CD4-positive, alpha-beta T cell treated with Interferon gamma for 1 hour (primary cell): ENCODE results near the gene SMAD7.

ENCODE experiments used
- DNase-seq: peaks from one replicate; pipeline ENCODE4 v3.0.0-alpha.2; 2020

Gene SMAD7, protein sequence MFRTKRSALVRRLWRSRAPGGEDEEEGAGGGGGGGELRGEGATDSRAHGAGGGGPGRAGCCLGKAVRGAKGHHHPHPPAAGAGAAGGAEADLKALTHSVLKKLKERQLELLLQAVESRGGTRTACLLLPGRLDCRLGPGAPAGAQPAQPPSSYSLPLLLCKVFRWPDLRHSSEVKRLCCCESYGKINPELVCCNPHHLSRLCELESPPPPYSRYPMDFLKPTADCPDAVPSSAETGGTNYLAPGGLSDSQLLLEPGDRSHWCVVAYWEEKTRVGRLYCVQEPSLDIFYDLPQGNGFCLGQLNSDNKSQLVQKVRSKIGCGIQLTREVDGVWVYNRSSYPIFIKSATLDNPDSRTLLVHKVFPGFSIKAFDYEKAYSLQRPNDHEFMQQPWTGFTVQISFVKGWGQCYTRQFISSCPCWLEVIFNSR

DNA sequence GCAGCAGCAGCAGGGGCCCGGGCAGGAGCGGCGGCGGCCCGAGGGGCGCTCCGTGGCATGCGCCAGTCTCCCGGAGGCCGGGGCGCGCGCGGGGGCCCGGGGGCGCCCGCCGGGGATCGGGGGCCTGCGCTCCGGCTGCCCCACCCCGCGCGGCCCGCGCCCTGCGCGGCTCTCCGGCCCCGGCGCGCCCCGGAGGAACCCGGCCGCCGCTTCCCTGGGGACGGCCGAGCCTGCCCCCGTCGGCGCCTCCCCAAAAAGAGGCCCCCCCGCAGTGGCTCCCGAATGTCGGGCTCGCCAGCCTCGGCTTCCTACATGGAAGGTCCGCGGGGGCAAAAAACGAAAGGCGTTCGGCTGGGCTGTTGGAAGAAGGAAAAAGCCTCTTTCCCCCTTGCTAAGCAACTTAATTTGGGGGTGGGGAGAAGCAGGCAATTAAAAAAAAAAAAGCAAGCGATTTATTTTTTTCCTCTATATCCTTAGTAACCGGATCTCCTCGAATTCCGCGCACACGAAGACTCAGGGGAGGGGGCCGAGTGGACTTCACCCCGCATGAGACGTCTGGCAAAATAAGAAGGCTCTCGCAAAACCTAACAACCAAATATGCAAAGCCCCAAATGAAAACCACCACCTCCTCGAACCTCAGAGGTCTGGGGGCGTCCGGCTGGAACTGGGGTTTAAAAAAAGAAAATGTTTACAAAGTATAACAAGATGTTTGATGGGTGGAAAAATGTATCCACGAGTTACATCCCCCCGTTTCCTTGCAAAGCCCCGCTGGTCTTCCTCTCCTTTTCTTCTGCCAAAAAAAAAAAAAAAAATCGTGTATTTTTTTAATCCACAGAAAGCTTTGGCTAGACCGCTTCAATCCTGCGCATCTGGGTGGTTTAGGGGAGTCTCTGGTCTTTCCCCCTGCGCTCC lies at the start of gene SMAD7:
Gene SMAD7, minus strand, starts transcription at position 430 of the 912 bp plus-strand sequence. CDS start 541 bp downstream, outside the sequence.
- no peak for DNase-seq

DNA sequence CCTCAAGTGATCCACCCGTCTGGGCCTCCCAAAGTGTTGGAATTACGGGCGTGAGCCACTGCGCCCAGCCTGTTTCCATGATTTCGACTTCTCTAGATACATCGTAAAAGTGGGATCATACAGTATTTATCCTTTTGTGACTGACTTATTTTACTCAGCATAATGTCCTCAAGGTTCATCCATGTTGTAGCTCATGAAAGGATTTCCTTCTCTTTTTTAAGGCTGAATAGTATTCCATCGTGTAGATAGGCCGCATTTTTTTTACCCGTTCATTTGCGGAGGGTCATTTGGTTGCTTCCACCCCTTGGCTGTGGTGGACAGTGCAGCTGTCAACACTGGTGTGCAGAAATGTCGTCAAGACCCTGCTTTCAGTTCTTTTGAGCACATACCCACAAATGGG lies 48.8 kb upstream of the SMAD7 start:
- DNase-seq: no peak

DNA sequence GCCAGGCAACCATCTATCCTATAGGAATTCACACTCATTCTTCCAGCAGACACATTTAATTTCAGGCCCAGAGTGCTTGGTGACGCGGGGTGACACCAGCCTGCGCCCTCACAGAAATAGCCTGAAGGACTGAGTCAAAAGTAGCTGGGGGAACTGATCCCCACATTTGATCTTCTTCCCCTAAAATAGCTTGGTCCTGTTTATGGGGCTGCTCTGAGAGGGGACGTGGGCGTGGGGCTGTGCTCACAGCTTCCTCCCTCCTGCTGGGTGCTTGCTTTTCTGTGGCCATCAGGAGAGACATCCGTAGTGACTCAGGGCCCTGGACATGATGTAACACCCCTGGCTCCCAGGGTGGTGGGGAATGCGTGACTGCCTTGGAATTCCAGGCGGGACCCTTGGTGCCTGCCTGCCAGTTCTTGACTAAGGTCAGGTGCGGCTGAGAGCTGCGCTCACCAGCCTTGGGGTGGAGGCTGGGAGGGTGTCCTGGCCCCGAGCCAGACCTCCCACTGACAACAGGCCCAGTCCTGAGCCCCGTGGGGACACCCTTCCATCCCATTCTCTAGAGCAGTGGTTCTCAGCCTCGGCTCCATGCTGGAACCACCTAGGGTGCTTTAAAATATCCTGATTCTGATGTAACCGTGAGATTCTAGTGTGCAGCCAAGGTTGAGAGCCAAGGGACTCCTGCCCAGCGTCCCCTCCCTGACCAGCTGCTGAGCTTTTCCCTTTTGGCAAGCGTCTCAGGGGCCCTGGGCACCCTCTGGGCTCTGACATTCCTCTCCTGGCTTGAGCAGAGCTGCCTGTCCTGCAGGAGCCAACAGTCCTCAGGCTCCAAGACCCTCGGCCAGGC lies 47.4 kb upstream of the SMAD7 start:
- DNase-seq: no peak

DNA sequence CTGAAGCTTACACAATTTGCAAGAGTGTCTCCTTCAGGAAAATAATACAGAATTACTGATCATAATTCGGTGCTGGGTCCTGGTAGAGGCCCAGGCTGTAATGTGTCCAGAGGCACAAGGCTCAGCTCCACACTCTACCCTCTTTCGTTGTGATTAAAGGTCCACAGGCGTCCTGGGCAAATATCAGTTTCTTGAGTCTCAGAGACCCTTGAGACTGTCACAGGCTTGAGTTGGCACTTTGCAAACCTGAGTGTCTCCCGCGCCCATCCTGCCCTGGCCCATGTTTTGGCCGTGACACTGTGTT lies 46.9 kb upstream of the SMAD7 start:
- no peak for DNase-seq

DNA sequence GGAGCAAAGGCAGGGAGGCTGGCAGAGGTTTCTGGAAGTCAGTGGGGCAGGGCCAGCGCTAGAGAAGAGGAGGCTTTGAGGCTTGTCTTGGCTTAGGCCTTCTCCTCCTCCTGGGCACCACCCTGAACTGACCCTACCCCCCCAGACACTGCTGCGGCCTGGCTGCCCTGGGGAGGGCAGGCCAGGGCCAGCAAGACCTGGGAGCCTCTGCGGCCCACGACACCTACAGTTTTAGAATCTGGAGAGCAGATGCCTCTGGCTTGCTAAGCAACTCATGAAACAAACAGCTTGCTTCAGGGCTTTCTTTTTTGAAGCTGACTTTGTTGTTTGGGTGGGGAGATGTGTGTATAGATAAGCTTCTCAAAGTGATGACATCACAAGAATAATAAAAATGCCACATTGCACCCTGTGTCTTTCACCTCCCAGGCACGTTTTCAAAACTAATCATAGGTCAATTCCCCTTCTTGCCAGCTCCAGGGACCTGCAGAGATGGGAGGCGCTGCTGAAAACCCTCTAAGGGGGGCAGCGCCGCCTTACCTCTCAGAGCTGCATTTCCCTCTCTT lies 46.2 kb upstream of the SMAD7 start:
- no peak for DNase-seq

DNA sequence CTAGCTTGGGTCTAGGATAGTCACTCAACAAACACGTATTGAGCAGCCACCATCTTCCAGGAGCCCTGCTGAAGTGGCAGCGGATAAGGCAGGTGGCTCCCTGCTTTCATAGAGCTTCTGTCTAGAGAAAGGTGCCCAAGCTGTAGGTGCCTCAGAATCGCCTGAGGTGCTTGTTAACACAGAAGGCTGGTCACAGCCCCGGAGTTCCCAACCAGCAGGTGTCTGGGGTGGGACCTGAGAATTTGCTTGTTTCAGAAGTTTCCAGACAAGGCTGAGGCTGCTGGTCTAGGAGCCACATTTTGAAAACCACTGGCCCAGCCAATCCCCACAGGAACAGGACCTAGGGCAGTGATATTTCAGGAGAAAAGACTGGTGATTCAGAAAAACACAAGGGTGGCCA lies 45.3 kb upstream of the SMAD7 start:
- DNase-seq: no peak

DNA sequence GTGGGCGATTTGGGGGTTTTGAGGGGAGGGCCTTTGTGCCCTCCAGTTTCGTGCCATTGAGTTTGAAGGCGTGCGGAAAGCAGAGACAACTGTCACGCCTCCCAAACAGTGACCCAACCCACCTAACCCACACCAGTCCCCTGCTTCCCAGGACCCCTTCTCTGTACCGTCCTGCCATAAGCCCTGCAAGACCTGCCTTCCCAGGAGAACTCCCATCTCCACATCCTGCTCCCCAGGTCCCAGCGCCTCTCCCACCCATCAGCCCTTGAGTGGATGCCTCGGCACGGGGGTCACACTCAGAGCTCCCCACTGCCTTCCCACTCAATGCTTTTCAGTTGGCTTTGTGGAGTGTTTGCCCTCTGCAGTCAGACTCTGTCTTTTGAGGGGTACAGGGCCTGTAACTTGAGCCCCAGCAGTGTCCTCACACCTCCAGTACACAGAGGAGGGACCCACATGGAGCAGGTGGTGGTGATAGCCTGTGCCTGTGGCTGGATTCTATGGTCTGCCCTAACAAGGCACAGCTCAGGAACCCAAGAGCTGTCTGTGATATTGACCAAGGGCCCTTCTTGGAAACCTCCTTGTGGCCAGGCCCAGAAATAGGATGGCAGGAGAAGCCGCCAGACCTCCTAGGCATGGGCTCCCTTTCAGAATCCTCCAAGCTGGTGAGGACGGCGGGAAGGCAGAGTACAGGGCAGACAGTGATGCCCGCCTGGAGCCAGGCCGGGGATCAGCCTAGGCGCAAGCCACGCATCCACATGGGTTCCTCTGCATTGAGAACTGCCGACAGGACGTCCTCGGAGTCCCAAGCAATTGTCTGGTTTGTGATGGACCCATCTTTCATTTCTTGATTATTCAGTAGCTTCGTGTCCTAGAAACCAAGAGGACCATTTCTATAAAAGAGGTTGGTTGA lies 44.4 kb upstream of the SMAD7 start:
- DNase-seq: no peak

DNA sequence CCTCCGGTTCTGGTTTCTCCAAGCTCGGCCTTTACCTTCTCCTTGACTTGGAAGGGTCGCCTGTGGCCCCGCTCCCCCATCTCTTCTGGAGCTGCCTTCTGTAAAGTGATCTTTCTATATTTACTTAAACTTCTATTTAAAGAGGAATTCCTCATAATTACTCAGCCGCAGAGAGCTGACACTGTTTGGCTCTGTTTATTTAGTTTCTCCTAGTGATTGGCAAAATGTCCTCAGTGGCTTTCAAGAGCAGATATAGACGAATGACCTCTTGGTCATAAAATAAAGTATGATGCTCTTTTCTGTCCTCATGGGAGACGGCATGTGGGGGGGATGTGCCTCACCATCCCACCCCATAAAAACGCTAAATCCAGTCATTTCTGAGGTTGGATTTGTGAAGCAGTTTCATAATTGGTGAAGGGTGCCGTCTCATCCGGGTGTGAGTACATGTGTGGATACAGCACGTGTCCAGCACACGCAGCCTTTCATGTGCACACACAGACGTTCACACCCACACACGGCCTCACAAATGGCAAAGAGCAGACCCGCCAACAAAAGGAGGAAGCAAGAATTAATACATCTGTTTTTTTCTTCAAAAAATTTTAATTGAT lies 43.4 kb upstream of the SMAD7 start:
- no peak for DNase-seq

DNA sequence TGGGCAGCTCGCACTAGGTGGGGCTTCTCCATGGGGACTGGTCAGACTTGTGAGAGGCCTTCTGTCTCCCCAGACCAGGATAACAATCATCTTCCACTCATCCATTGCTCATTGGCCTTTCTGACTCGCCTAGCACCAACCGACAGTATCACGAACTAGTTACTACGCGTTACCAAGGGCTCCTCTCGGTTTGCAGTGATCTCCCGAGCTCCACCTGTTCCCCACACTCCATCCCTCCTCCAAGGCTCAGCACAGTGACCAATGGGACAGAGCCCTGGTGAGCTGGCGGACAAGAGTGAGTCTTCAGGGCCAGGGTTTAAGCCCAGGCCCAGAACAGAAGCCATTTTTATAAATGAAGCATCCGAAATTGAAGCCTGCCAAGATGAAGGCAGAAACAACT lies 42.8 kb upstream of the SMAD7 start:
- no peak for DNase-seq

DNA sequence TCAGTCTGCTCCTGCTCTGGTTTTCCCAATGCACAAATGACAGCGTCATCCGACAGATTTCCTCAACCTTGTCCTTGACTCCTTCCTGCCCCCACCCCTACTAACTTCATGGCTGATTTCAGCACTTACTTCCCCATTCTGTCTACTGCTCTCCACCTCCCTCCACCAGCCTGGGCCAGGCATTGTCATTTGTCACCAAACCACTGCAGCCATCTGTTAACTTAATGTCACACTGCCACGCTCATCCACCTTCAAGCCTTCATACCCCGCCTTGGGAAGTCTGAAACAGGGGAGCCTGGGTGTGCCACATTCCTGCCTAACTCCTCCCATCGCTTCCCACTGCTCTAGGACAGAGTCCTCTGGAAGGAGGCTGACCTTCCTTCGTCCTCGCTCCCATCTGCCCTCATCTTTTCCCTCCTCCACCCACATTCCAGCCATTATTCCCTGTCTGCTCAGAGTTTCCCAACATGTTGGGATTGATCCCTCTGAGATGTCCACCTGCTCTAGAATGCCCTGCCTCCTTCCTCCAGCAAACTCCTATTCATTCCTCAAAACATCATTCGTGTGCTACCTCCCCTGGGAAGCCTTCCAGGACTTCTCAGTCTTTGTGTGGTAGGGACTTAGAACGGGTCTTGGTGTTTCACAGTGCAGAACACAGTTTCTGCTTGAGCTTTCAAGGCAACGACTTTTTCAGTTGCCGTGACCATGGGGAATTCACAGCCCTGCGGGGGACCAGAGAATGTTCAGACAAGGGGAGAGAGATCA lies 42.2 kb upstream of the SMAD7 start:
- DNase-seq: peak; percentile 63

DNA sequence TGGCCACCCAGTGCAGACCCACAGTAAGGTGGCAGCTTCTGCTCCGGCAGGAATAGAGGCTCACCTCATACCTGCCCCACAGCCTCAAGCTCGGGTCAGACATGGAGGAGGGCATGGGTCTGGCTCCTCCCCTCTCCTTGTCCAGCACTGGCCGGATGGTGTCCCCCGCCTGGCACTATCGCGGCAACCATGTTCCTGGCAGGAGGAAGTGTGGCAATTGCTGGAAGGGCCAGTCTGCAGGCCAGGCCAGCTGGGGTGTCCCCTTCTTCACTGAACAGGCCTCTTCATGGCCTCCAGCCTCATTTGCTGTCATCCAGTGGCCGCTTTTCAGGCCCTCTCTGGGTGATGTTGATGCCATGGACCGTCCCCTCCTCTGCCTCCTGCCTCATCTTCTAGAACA lies 41.4 kb upstream of the SMAD7 start:
- DNase-seq: no peak

DNA sequence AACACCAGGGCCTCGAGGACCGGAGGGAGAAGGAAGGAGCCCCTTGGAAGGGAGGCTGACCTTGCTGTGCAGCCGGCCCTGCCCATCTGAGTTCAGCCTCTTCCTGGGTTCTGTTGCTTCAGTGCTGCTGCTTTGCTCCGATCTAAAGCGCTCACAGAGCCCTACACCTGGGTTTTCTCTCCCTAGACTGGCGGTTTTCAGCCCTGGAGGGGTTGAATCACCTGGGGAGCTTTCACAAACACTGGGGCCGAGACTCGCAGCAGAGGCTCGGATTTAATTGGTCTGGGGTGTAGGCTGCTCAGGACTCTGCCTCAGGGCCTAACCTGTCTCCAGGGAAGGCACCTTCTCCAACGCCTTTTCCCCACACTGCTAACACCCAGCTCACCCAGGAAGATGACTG lies 40.9 kb upstream of the SMAD7 start:
- DNase-seq: no peak

DNA sequence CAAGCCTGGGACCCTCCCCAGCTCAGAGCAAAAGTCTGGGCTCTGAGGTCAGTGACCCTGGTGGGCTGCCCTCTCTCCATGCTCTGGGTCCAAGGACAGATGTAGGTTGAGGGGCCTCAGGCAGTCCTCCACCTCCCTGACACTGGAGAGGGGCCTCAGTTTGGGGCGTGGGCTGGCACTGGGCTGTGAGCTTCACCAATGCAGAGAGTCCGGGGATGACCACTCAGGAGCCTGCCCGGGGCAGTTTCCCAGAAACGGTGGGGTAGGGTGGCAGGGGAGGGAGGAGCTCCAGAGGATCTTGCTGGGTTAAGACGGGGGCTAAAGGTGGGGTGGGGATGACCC lies 40.5 kb upstream of the SMAD7 start:
- DNase-seq: no peak

DNA sequence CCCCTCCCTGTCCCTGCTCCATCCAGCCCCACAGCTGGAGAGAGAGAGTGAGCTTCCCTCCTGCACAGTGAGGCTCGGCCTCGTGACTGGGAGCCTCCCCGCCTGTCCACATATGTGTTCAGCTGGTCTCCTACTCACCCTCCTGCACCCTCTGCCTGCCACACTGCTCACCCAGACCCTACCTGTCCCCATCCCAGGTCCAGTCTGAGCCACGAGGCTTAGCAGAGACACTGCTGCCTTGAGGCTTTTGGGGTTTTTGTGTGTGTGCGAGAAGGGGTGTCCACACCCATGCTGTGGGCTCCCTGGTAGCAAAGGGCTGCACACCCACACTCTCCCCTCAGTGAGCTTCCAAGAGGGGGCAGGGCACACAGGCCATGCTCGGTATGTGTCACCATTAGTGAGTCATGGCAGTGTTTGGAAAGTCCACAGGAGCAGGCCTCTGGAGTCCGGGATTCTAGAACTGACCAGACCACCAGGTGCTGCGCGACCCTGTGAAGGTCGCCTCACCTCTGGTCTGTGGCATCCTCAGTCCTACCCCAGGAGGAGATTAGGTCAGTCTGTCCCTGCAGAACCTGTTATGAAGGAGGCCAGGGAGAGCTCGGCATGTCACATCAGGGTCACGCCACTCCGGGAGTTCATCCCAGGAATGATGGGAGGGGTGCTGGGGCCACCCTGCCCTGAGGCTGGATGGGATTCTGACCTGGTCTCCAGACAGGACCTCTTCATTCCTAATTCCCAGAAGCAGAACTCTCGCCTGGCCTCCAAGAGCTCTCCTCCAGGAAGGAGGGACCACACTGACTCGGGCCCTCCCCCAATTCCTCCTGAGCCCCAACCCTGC lies 39.9 kb upstream of the SMAD7 start:
- no peak for DNase-seq

DNA sequence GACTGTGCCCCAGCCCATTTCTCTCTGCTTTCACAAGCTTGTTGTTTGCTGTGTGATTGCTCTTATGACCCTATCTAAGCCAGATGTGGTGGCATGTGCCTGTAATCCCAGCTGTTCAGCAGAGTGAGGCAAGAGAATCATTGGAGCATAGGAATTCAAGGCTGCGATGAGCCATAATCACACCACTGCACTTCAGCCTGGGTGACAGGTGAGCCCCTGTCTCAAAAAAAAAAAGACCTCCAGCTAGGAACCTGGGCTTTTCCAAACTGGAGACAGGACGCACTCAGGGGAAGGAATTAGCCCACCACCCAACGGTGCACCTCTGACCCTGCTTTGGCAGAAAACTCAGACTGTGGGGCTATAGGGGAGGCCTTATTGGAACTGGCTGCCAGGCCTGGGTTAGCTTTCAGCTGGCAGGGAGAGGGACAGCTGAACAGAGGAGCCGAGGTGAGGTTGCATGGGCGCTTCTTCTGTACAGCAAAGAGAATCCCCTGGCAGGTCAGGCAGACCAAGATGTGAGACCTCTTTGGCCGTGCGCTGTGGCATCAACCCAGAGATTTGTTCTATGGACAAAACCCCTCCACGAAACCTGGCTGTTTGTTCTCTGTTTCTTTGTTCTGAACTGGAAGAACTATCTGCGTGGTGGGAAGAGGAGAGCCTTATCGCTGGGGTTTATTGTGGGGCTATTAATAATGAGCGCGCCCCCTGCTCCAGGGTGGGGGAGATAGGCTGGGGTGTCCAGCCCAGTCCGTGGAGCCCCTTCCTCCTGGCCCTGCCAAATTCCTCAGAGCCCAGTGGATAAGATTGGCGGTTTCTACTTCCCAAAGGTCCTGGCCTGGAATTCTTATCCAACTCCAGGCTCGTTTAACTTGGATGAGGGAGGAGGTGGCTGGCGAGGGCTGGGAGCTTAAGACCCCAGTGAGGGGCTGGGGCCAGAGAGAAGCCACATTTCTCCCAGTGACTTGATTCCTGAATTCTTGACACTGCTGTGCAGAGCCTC lies 38.8 kb upstream of the SMAD7 start:
- no peak for DNase-seq

DNA sequence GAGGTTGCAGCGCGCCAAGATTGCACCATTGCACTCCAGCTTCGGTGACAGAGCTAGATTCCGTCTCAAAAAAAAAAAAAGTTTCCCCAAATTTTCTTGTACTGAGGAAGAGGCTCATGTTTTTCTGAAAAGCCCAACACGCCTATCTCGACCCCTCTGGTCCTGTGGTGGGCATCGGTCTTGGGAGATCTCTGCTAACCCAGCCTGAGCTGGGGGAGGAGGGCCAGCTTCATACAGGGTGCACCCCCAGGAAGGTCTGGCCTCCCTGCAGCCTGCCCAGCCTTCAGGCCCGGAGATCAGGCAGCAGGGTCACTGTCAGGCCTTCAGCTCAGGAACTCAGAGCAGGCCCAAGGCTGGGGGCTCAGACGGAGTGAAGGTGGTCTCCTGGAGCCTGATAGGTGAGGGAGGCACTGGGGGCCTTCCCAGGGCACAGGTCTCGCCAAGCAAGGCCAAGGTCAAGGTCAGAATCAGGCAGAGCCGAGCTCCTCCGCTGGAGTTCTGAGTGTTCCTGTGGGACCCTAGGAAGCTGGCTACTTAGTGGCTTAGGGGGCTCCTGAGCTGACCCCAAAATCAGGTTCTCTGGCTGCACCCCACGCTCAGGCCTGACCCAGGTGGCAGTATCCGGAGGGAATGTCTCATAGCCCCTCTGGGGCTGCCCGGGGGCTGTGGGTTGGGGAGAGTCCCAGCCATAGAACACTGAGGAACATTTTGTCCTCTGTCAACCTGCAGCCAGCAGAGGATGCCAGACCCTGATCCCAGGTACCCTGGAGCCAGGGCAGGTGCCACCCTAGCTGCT lies 37.9 kb upstream of the SMAD7 start:
- DNase-seq: no peak

DNA sequence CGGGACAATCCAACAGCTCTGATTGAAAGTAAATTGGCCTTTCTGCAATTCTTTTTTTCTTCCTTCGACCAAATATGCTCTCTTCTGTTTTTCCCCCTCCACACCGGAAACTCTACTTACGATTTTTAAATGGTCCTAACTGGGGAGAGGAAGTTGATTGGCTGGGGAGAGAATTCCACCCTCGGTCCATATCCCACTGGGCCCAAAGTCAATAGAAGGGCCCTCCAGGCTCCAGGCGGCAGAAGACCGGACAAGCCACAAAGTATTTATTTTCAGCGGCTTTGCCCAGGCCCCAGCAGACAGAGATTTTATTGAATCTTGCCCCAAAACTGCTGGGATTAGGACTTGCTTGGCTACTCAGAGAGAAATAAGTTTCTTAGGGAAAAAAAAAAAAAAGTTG lies 37.1 kb upstream of the SMAD7 start:
- DNase-seq: no peak
